ENCODE data around the gene ATRIP.

ATRIP gene

DNA sequence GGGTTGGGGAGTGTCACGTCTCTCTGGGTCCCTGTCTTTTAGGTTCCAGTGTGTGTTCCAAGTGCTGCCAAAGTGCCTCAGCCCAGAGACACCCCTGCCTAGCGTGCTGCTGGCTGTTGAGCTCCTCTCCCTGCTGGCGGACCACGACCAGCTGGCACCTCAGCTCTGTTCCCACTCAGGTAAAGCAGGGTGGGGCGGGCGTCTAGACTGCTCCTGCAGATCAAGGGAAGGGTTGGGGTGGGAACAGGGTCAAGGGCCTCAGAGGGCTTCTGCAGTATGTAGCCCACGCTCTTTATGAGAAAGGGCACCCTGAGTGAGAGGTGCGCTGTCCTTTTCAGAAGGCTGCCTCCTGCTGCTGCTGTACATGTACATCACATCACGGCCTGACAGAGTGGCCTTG, 17.2 kb downstream of the ATRIP start:
- TF ChIP-seq, protein P1, sequence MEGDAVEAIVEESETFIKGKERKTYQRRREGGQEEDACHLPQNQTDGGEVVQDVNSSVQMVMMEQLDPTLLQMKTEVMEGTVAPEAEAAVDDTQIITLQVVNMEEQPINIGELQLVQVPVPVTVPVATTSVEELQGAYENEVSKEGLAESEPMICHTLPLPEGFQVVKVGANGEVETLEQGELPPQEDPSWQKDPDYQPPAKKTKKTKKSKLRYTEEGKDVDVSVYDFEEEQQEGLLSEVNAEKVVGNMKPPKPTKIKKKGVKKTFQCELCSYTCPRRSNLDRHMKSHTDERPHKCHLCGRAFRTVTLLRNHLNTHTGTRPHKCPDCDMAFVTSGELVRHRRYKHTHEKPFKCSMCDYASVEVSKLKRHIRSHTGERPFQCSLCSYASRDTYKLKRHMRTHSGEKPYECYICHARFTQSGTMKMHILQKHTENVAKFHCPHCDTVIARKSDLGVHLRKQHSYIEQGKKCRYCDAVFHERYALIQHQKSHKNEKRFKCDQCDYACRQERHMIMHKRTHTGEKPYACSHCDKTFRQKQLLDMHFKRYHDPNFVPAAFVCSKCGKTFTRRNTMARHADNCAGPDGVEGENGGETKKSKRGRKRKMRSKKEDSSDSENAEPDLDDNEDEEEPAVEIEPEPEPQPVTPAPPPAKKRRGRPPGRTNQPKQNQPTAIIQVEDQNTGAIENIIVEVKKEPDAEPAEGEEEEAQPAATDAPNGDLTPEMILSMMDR (IDR thresholded peaks at IDR 0.05; ENCODE audit: low read depth, low read length), result no peak
- no peak overlapping the region for H3K4me3 ChIP-seq (ENCODE audit: low read depth, low read length)

DNA sequence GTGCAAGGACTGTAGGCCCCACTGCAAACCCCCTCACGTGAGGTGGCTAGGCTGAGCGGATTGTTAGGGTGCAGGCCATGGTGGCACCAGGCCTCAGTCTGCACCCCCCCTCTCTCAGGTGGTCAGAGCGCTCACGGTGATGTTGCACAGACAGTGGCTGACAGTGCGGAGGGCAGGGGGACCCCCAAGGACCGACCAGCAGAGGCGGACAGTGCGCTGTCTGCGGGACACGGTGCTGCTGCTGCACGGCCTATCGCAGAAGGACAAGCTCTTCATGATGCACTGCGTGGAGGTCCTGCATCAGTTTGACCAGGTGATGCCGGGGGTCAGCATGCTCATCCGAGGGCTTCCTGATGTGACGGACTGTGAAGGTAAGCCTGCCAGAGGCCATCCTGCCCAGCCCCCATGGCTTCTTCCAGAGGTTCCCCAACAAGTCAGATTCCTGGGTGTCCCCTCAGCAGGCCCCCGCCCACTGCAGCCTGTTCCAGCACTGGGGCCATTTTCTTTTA, 18.2 kb downstream of the ATRIP start:
- TF ChIP-seq, protein P1 (IDR thresholded peaks at IDR 0.05; ENCODE audit: low read depth, low read length), result no peak
- no peak overlapping the region for H3K4me3 ChIP-seq (ENCODE audit: low read depth, low read length)

DNA sequence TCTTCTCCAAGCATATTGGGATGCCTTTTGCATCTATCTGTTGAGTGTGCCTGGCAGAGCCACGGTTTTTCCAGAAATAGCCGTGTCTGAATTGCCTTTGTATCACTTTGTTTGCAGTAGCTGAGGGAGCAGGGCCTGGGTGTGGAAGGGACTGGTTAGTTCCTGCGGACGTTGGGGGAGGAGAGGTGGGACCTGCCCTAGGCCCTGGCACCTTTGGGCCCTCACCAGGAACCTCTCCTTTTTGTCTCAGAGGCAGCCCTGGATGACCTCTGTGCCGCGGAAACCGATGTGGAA, 18.6 kb downstream of the ATRIP start:
- H3K4me3 ChIP-seq (ENCODE audit: low read depth, low read length), result no peak overlapping the region
- TF ChIP-seq, protein P1 (IDR thresholded peaks at IDR 0.05; ENCODE audit: low read depth, low read length), result no peak

DNA sequence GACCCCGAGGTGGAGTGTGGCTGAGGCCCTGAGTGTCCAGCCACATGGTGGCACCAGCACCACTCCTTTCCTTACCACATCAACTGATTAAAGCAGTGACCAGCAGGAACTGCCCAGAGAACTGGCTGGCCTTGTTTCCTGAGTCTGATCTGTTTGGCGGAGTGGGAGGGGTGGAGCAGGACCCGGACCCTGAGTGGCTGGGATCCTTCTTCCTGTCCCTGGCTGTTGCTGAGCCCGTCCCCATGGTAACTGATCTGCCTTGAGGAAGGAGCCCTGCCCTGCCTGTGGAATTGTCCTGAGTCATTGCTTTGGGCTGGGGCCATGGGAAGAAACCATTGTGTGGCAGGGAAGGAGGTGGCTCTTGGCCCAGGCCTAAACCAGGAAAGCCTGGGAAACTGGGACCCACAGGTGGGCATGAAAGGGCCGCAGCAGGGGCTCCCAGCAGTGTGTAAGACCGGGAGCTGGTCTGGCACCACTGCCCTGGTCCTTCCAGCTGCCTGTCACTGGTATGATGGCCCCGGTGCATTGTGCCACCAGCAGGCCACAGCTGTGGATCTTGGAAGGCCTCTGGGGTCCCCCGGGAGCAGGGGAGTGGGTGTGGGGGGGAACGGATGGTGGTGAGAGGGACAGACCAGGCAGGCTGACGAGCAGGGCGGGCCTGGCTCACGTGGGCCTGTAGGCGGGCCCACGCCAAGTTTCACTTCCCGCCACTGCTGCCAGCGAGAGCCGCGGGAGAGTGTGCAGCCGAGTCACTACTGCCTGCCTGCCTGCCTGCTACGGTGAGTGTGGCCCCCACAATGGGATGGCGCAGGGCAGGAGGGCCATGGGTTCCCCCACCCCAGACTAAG, 19.2 kb downstream of the ATRIP start:
- peak overlapping the region; percentile 52 for H3K4me3 ChIP-seq (ENCODE audit: low read depth, low read length)
- TF ChIP-seq, protein P1 (IDR thresholded peaks at IDR 0.05; ENCODE audit: low read depth, low read length), result peak; percentile 71

DNA sequence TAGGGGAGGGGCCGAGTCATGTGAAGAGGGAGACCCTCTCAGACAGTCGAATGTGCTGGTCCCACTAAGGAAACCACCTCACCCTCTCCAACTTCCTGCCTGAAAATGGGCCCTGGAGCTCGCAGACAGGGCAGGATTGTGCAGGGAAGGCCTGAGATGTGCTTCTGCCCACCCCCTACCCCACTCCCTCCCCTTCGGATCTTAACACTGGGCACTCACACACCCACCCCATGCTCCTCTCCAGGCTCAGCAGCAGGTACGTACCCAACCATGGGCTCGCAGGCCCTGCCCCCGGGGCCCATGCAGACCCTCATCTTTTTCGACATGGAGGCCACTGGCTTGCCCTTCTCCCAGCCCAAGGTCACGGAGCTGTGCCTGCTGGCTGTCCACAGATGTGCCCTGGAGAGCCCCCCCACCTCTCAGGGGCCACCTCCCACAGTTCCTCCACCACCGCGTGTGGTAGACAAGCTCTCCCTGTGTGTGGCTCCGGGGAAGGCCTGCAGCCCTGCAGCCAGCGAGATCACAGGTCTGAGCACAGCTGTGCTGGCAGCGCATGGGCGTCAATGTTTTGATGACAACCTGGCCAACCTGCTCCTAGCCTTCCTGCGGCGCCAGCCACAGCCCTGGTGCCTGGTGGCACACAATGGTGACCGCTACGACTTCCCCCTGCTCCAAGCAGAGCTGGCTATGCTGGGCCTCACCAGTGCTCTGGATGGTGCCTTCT, 20.0 kb downstream of the ATRIP start:
- peak overlapping the region; percentile 52 for H3K4me3 ChIP-seq (ENCODE audit: low read depth, low read length)
- TF ChIP-seq, protein P1 (IDR thresholded peaks at IDR 0.05; ENCODE audit: low read depth, low read length), result no peak

DNA sequence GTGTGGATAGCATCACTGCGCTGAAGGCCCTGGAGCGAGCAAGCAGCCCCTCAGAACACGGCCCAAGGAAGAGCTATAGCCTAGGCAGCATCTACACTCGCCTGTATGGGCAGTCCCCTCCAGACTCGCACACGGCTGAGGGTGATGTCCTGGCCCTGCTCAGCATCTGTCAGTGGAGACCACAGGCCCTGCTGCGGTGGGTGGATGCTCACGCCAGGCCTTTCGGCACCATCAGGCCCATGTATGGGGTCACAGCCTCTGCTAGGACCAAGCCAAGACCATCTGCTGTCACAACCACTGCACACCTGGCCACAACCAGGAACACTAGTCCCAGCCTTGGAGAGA, 20.5 kb downstream of the ATRIP start:
- TF ChIP-seq, protein P1 (IDR thresholded peaks at IDR 0.05; ENCODE audit: low read depth, low read length), result no peak

More for the DNA sequence above, 20.5 kb downstream of the ATRIP start:
- H3K4me3 ChIP-seq (ENCODE audit: low read depth, low read length), result 0 out of 2 replicates have a peak overlapping the region, but pooled peaks have one; percentile 5

All from WI38 (cell line).